ENCODE data around the gene PDPN.

PDPN gene

DNA sequence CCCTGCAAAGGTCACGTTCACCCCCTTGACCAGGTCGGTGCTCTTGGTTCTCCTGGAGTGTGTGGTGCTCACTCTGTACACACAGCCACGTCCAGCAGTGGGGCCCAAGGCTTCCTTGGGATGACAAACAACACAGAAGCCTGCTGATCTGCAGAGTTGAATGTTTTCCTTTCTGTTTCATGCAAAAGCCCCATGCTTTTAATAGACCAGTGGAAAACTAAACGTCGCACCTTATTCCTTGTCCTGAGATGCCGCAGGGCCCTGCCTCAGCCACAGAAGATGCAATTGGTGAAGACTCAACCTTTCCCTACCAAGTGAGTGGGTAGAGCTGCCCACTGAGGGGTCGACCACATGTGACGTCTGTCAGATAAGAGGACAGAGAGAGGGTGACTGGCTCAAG is 5.8 kb upstream of the PDPN start:
- DNase-seq (ENCODE audit: low spot score): no peak

DNA sequence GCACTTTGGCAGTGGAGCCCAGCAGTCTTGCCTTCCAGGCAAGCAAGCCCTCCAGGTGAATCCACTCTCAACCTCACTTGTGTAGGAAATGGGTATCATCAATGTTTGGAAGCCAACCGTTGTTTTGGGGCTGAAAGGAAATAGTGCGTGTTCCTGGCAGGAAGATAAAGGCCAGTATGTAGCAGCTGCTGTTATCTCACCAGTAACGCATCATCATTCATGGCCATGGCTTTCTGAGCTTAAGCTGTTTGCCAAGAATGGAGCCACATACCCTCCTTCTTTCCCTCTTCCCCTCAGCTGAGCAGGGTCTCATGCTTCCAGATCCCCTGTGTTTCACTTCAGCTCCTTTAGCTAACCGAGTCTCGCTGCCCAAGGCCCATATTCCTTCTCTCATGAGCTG is 2.2 kb upstream of the PDPN start:
- no peak for DNase-seq (ENCODE audit: low spot score)

GRCh38 chr1:13582713-13583443 is 754 bp upstream of the PDPN start:
- DNase-seq (ENCODE audit: low spot score): no peak

DNA sequence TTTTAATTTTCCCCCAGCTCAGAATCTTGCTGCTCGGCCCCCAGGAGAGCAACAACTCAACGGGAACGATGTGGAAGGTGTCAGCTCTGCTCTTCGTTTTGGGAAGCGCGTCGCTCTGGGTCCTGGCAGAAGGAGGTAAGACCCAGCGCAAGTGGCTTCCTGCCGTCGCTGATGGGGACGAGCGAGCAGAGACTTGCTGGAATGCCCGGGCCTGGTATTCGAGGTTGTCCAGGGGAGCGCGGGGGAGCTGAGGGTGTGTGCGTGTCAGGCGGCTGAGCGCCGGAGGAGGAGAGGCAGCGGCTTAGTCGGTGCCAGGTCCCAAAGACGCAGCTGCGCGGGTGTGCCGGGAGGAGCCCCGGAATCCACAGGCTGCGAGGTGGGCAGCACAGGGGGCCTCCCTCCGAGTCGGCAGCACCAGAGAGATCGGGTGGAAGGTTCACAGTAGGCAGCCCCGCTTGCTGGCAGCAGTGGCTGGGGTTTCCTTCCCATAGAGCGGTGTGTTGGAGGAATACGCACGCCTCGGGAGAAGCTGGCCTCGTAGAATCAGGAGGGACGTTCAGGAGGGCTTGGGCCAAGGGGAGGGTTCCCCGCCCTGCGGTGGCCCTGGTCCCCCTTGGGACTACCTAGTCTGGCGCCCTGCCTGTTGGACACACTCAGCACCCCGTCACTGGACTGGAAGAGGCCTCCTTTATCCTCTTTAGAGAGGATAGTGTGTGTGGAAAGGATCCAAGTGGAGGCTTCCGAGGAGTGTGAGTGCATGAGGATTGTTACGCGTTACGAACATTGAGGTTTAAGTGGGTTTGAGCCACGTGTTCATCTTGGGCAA is 547 bp downstream of the PDPN start:
- peak; percentile 40 for DNase-seq (ENCODE audit: low spot score)

GRCh38 chr1:13584876-13585611 is 1.4 kb downstream of the PDPN start:
- no peak for DNase-seq (ENCODE audit: low spot score)

- DNase-seq (ENCODE audit: low spot score): no peak
Observed at GRCh38 chr1:13585612-13585991, 2.0 kb downstream of the PDPN start.

GRCh38 chr1:13586001-13586400 is 2.4 kb downstream of the PDPN start:
- no peak for DNase-seq (ENCODE audit: low spot score)

- no peak for DNase-seq (ENCODE audit: low spot score)
Observed at GRCh38 chr1:13587256-13588030, 3.8 kb downstream of the PDPN start.

DNA sequence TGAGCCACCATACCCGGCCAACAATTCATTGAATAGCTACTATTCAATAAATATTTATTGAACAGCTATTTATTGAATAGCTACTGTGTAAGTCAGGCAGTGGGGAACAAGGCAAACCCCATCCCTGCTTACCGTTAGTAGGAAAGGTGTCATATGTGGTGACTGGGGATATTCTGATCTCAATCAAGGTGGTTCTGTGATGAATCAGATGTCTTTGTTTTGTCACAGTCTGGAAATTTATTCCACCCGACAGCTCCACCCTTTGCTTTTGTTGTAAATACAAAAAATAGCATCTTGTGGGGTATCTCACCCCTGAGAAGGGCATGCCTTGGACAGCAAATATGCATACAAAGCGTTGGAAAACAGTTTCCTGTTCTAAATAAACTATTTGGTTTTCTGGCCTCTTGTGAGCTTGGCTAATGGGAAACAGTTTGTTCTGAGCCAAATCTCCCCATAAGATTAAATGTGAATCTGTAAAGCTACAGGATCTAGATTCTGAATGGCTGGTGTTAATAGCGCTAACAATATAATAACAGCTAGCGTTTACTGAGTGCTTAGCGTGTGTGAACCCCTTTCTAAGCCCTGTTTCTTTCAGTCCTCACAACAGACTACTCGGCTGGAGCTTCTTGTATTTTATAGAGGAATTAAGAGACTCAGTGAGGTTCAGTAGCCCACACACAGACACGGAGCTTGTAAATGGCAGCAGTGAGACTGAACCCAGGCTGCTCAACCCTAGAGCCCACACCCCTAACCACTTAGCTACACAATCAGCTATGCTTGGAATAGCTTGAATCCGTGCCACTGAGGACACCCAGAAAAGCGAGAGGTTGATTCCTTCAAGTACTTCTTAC is 5.5 kb downstream of the PDPN start:
- DNase-seq (ENCODE audit: low spot score): no peak

- DNase-seq (ENCODE audit: low spot score): no peak
Observed at GRCh38 chr1:13590486-13590885, 6.9 kb downstream of the PDPN start.

GRCh38 chr1:13593511-13594131 is 10.0 kb downstream of the PDPN start:
- peak; percentile 83 for DNase-seq (ENCODE audit: low spot score)

DNA sequence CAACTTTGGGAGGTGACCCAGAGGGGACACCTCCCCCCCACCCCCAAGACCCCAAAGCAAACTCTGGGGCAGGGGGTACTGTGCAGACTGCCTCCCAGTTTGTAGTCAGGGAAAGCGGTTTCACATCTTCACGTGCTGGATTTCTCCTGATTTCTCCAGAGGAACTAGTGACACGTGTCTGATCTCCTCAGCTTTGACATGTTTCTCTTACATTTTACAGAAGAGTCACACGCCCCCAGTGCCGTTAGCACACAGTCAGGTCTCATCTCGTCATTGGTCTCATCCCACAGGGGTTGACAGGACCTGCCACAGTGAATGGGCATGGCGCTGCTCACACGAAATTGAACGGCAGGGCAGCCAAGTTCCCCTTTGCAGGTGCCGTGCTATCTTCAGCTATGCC is 11.8 kb downstream of the PDPN start:
- DNase-seq (ENCODE audit: low spot score): no peak

- no peak for DNase-seq (ENCODE audit: low spot score)
Observed at GRCh38 chr1:13597166-13597565, 13.5 kb downstream of the PDPN start.

- no peak for DNase-seq (ENCODE audit: low spot score)
Observed at GRCh38 chr1:13600762-13601453, 17.3 kb downstream of the PDPN start.

GRCh38 chr1:13604176-13604575 is 20.5 kb downstream of the PDPN start:
- DNase-seq (ENCODE audit: low spot score): no peak

DNA sequence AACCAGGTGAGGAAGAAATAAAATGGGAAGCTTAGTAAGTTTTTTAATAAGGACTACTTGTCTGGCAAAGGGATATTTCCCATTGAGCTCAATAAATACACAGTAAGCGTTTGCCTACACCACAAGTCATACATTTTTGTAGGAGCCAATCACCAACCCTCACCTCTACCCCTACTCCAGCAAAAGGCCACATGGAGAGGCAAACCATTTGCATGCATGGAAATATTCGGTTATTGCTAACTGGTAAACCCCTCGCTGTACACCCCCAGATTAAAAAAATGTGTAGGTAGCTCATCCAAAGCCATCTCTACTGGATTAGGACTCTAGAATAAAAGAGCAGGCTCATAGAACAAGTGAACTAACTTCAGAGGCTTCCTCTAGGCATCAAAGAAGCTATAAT is 21.1 kb downstream of the PDPN start:
- DNase-seq (ENCODE audit: low spot score): no peak

DNA sequence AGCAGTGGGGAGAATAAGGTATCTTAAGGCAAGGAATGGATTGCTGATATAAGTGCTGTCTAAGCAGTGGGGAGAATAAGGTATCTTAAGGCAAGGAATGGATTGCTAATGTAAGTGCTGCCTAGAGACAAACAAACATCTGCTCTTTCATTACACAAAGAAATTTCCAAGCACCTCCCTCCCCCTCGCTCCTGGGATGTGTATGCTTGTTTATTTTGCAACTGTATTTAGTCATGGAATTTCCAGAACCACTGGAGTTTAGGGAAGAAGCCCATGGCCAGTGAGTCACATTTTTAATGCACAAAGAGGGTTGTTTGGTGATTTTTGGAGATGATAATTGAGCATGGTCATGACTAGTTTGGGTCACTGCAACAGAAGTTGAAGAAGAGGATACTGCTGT is 21.5 kb downstream of the PDPN start:
- peak; percentile 87 for DNase-seq (ENCODE audit: low spot score)

DNA sequence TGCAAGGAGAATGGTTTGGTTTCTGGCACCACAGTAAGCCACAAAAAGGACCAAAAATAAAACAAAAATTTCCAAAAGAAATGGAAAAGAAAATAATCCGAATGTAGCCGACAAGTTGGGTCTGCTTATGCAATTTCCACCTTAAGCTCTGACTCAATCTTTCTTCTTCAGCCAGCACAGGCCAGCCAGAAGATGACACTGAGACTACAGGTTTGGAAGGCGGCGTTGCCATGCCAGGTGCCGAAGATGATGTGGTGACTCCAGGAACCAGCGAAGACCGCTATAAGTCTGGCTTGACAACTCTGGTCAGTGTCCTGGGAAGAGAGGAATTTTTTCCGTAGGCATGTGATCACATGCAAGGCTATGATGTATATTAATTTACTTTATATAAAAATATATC is 23.4 kb downstream of the PDPN start:
- DNase-seq (ENCODE audit: low spot score): no peak

DNA sequence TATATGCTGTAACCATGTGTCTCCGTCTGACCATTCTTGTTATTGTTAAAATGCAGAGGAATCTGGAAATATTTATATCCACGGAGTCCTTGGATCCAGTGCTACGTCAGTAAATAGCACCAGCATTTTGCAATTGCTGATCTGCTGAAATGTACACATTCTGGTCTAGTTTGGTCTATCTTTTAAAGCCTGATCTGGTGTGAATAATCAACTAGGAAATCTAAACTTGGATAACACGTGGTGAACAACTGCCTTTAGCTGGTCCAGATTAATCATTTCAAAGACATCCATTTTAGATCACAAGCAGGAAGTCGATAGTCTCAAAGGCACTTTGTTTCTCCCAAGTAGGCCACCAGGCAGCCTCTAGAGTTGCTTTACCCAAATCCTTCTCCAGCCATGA is 32.6 kb downstream of the PDPN start:
- peak; percentile 20 for DNase-seq (ENCODE audit: low spot score)

GRCh38 chr1:13617108-13617507 is 33.5 kb downstream of the PDPN start:
- DNase-seq (ENCODE audit: low spot score): no peak

Measured in AG08395 (cell line).